Kidney (tissue), 19 donors: Measurements from ENCODE around the gene UPK3BL1. TPM values are rescaled to one million over a fixed set of nuclear protein-coding genes. Genes with fewer than 3 reads are reported as not detected.
"Not testable (repeated sequence)": the region's sequence is repeated elsewhere in the genome, so short reads cannot be mapped to it uniquely, and the experiment has no call there.

Experiments used
- DNase-seq, 5 donors: peaks; one replicate each; pipeline ENCODE4 v3.0.0-alpha.2; 2013 to 2020
- FAIRE-seq: peaks from 2 replicates; lab custom pipeline; 2012; peaks lifted over from hg19 to GRCh38; lab: Jason Lieb, UNC
- H3K27ac ChIP-seq, 2 donors: one replicate each; pipeline ENCODE4 v1.7.0; 2013; ENCODE audit warnings: low read depth in 2 of 2, low read length in 2 of 2, inconsistent platforms in 1 of 2
- H3K27me3 ChIP-seq: one replicate; pipeline ENCODE4 v1.7.1; 2013; ENCODE audit warnings: low read length, inconsistent platforms; ENCODE audit not compliant: control insufficient read depth, insufficient read depth
- H3K36me3 ChIP-seq, 3 donors: one replicate each; pipeline versions ENCODE4 v1.7.0 to v1.7.1; 2013; ENCODE audit warnings: low read length in 3 of 3, control low read depth in 1 of 3, inconsistent platforms in 1 of 3; ENCODE audit not compliant: insufficient read depth in 3 of 3, control insufficient read depth in 2 of 3
- H3K4me1 ChIP-seq, 3 donors: one replicate each; pipeline versions ENCODE4 v1.7.0 to v1.7.1; 2013; ENCODE audit warnings: low read length in 3 of 3, inconsistent platforms in 1 of 3, low read depth in 1 of 3; ENCODE audit not compliant: control insufficient read depth in 2 of 3, insufficient read depth in 2 of 3
- H3K4me3 ChIP-seq, 3 donors: one replicate each; pipeline versions ENCODE4 v1.7.0 to v1.8.1; 2013; ENCODE audit warnings: low read length in 3 of 3, control low read depth in 1 of 3, inconsistent platforms in 1 of 3
- H3K9ac ChIP-seq, 3 donors: one replicate each; pipeline versions ENCODE4 v1.7.0 to v1.7.1; 2013; ENCODE audit warnings: low read length in 3 of 3, control low read depth in 1 of 3, inconsistent platforms in 1 of 3
- H3K9me3 ChIP-seq, 3 donors: one replicate each; pipeline versions ENCODE4 v1.7.0 to v1.7.1; 2013; ENCODE audit warnings: low read length in 3 of 3, control low read depth in 1 of 3, inconsistent platforms in 1 of 3; ENCODE audit not compliant: control insufficient read depth in 2 of 3, insufficient read depth in 1 of 3
- intact Hi-C: fragments of 100-400 bp; cut with DNase I; formaldehyde crosslinking; loops from one replicate; pipeline ENCODE4 v1.11.1; 2022
- long read RNA-seq, 10 donors: library from polyadenylated mRNA in 1 of 10; unstranded in 1 of 10; transcript quantifications; one replicate each; pipeline ENCODE4 v2.0.0 and lab custom pipeline, GENCODE V29; 2021 to 2026
- polyA plus RNA-seq: library from polyadenylated mRNA; stranded (reverse); fragments of 350-450 nt; fragmentation: Illumina TruSeq; extraction: RNeasy Lipid Tissue Mini Kit (QIAGEN cat#74804); gene quantifications from one replicate; pipeline ENCODE4 v1.2.3, GENCODE V29; 2014; ENCODE audit warnings: low read depth, low replicate concordance; ENCODE audit not compliant: insufficient read depth
- total RNA-seq: library from RNA; stranded (reverse); fragmentation: NEBNext Ultra II Directional; extraction: Animal tissue kit (Norgen Biotek cat#: 25700); gene quantifications from one replicate; pipeline ENCODE4 v1.2.1, GENCODE V29; 2021
- donor health status: control.
- donor health status: control.
- donor health status: DM: yes; HTN: yes; CAD: no.
- donor health status: Normal renal cell carcinoma (clear cell type).

Gene UPK3BL1
- total RNA-seq = 23.9 TPM
- 44.5 TPM for polyA plus RNA-seq
- long read RNA-seq, donor 1, transcript UPK3BL1-201 (6 exons, 1,342 nt) = major isoform, 5 of 5 reads
- long read RNA-seq, donor 1, partial matches to known transcripts = 0 of 5 reads
- long read RNA-seq, donor 1, other reads (novel, unspliced or antisense) = 0 of 5 reads
- long read RNA-seq, donor 2 = 0 reads
- long read RNA-seq, donor 3, partial matches to known transcripts = 0 of 3 reads
- long read RNA-seq, donor 3, other reads (novel, unspliced or antisense) = 0 of 3 reads
- long read RNA-seq, donor 4, transcript UPK3BL1-201 (6 exons, 1,342 nt) = major isoform, 5 of 5 reads
- long read RNA-seq, donor 4, partial matches to known transcripts = 0 of 5 reads
- long read RNA-seq, donor 4, other reads (novel, unspliced or antisense) = 0 of 5 reads
- long read RNA-seq, donor 5 = 0 reads
- long read RNA-seq, donor 6 = 0 reads
- long read RNA-seq, donor 7, partial matches to known transcripts = 2 of 6 reads
- long read RNA-seq, donor 7, other reads (novel, unspliced or antisense) = 2 of 6 reads
- long read RNA-seq, donor 8, partial matches to known transcripts = 0 of 1 reads
- long read RNA-seq, donor 8, other reads (novel, unspliced or antisense) = 0 of 1 reads
- long read RNA-seq, donor 9, partial matches to known transcripts = 0 of 1 reads
- long read RNA-seq, donor 9, other reads (novel, unspliced or antisense) = 0 of 1 reads
- long read RNA-seq, donor 10, partial matches to known transcripts = 0 of 3 reads
- long read RNA-seq, donor 10, other reads (novel, unspliced or antisense) = 0 of 3 reads

DNA sequence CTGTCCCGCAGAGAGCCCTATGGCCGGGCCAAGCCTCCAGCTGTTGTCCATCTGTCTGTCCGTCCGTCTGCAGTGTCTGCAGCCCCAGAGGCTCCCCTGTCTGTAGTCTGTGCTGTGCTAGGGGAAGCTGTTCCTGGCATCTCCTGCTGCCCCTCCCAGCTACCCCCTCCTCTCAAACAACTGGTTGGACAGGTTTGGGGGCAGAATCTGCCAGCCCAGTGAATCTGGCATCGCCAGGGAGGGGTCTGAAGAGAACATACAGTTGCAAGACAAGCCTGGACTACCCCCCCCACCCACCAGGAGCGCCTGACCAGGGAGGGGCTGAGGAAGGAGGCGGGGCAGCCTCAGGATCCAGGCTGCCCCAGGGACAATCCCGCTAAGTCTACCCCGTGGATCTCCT lies at the start of gene UPK3BL1:
UPK3BL1 (minus strand) TSS at position 101 of the 400 bp plus-strand sequence; CDS start at position 51, 50 bp downstream.
- H3K4me1 ChIP-seq, H3K27ac ChIP-seq, DNase-seq, intact Hi-C loops, H3K4me3 ChIP-seq, H3K9me3 ChIP-seq, FAIRE-seq, H3K27me3 ChIP-seq, H3K36me3 ChIP-seq, H3K9ac ChIP-seq: not testable (repeated sequence)

GRCh38 chr7:102690602-102691001 lies 48.0 kb upstream of the UPK3BL1 start:
- FAIRE-seq, H3K4me1 ChIP-seq, DNase-seq, H3K4me3 ChIP-seq, H3K27ac ChIP-seq, intact Hi-C loops, H3K9ac ChIP-seq, H3K9me3 ChIP-seq, H3K36me3 ChIP-seq, H3K27me3 ChIP-seq: not testable (repeated sequence)

DNA sequence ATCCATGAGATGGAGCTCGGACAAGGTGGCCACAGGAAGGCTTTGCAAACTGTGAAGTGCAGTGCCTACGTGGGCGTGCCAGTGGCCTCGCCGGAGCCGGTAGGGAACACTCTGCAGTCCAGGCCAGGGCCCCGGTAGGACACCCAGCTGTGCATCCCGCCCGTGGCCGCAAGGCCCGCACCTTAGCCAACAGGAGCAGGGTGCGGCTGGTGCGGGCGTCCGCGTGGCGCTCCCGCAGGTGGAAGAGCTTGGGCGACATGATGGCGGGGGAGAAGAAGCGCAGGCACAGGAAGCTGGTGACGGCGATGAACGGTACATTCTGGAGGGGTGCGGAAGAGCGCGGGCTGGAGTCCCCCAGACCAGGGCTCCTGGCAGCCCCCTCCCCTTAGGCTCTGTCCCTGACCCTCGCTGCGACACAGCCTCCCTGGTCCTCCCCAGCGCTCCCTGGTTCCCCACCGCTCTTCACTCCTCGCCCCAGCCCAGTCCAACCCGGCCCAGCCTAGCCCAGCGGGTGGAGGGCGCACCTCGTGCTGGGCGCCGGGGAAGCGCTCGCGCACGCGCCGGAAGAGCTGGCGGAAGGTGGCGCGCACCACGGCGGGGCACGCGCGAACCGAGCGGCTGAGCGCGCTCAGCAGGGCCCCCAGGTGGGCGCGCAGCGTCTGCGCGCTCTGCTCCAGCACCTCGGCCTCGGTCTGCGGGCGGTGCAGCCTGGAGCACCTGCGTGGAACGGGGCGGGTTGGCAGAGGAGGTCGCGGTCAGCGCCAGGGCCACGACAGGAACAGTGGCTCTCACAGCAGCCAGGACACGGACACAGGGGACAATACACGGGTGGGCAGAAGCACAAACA lies 47.1 kb upstream of the UPK3BL1 start:
- DNase-seq, H3K4me3 ChIP-seq, H3K27me3 ChIP-seq, H3K36me3 ChIP-seq, H3K9ac ChIP-seq, H3K27ac ChIP-seq, intact Hi-C loops, FAIRE-seq, H3K4me1 ChIP-seq, H3K9me3 ChIP-seq: not testable (repeated sequence)

GRCh38 chr7:102688299-102689036 lies 45.9 kb upstream of the UPK3BL1 start:
- H3K27me3 ChIP-seq, H3K9me3 ChIP-seq, H3K4me3 ChIP-seq, FAIRE-seq, intact Hi-C loops, H3K9ac ChIP-seq, H3K4me1 ChIP-seq, DNase-seq, H3K27ac ChIP-seq, H3K36me3 ChIP-seq: not testable (repeated sequence)

DNA sequence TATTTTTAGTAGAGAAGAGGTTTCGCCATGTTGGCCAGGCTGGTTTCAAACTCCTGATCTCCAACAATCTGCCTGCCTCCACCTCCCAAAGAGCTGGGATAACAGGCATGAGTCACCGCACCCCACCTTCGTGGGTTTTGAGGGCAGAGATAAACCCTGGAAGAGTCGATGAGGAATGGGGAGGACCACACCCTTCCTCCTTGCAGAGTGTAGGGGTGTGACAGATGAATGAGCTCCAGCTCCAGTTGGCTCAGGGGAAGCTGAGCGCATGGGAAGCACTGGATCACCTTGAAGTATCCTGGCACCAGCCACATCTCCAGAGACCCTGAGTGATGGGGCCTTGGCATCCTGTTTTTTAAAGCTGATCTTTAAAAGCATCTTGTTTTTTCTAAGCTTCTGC lies 40.0 kb upstream of the UPK3BL1 start:
- H3K4me1 ChIP-seq, intact Hi-C loops, H3K27ac ChIP-seq, FAIRE-seq, H3K27me3 ChIP-seq, H3K9ac ChIP-seq, H3K36me3 ChIP-seq, H3K4me3 ChIP-seq, H3K9me3 ChIP-seq, DNase-seq: not testable (repeated sequence)

- FAIRE-seq = not testable (repeated sequence)
These were observed 38.2 kb upstream of the UPK3BL1 start for GRCh38 chr7:102680780-102681179.

GRCh38 chr7:102675545-102675944 lies 33.0 kb upstream of the UPK3BL1 start:
- H3K27me3 ChIP-seq, DNase-seq, FAIRE-seq, H3K9ac ChIP-seq, H3K9me3 ChIP-seq, H3K4me1 ChIP-seq, H3K27ac ChIP-seq, H3K36me3 ChIP-seq, H3K4me3 ChIP-seq, intact Hi-C loops: not testable (repeated sequence)

More at GRCh38 chr7:102680780-102681179, 38.2 kb upstream of the UPK3BL1 start:
- intact Hi-C loops, H3K9ac ChIP-seq, H3K27ac ChIP-seq, H3K27me3 ChIP-seq, H3K9me3 ChIP-seq, H3K36me3 ChIP-seq, H3K4me3 ChIP-seq, DNase-seq, H3K4me1 ChIP-seq: not testable (repeated sequence)
